Transverse colon (tissue), 4 donors: Measurements from ENCODE around the gene SNRPA. TPM values are rescaled to one million over a fixed set of nuclear protein-coding genes. Genes with fewer than 3 reads are reported as not detected.

Experiments
- DNase-seq: peaks from one replicate; pipeline ENCODE4 v3.0.0-alpha.2; 2019
- H3K27ac ChIP-seq, 4 donors: fragments of 200-600 bp; sonication (generic); 2 replicates each; pipeline ENCODE4 v1.5.1; 2016 to 2018; ENCODE audit warnings: inconsistent platforms in 4 of 4
- H3K27me3 ChIP-seq: fragments of 200-600 bp; sonication (generic); 2 replicates; pipeline ENCODE4 v1.5.1; 2017; ENCODE audit warnings: inconsistent platforms
- H3K36me3 ChIP-seq, 4 donors: fragments of 200-600 bp; sonication (generic); 2 replicates each; pipeline ENCODE4 v1.5.1; 2017 to 2019; ENCODE audit warnings: inconsistent platforms in 4 of 4
- H3K4me1 ChIP-seq, 4 donors: fragments of 200-600 bp; sonication (generic); 2 replicates each; pipeline ENCODE4 v1.5.1; 2017 to 2020; ENCODE audit warnings: inconsistent platforms in 4 of 4
- H3K4me3 ChIP-seq, 4 donors: fragments of 200-600 bp; sonication (generic); 1 replicate in 1 of 4; 2 replicates in 3 of 4; pipeline versions ENCODE4 v1.5.1 to v1.6.1; 2017 to 2019; ENCODE audit warnings: inconsistent platforms in 4 of 4
- H3K9me3 ChIP-seq, 2 donors: fragments of 200-600 bp; sonication (generic); 2 replicates each; pipeline ENCODE4 v1.5.1; 2017 to 2019; ENCODE audit warnings: inconsistent platforms in 2 of 2
- CTCF ChIP-seq, 5 experiments: fragments of 200-600 bp in 3 of 5; fragments of 450-650 bp in 2 of 5; sonication (generic) in 3 of 5; IDR thresholded peaks; 1 replicate in 2 of 5; 2 replicates in 3 of 5; pipeline ENCODE4 v1.5.1; 2016 to 2017; ENCODE audit warnings: antibody characterized with exemption in 5 of 5, inconsistent platforms in 3 of 5, mild to moderate bottlenecking in 2 of 5, moderate library complexity in 1 of 5
- EP300 ChIP-seq: sonication (generic); formaldehyde crosslinking; IDR thresholded peaks from one replicate; pipeline ENCODE4 v1.6.1; 2017; ENCODE audit warnings: antibody characterized with exemption, low read depth
- POLR2A ChIP-seq: fragments of 450-650 bp; IDR thresholded peaks from one replicate; pipeline ENCODE4 v1.6.1; 2016; ENCODE audit warnings: antibody characterized with exemption, mild to moderate bottlenecking, moderate library complexity
- POLR2AphosphoS5 ChIP-seq, 3 donors: sonication (generic); formaldehyde crosslinking; IDR thresholded peaks; one replicate each; pipeline ENCODE4 v1.6.1; 2016; ENCODE audit warnings: antibody characterized with exemption in 3 of 3
- WGBS, 2 donors: methylation state at CpG; one replicate each; pipeline ENCODE4 v1.1.5; 2018; ENCODE audit warnings: low coverage in 1 of 2; 5-methylcytosine and 5-hydroxymethylcytosine counted together
- in situ Hi-C, 4 donors: fragments of 200-750 bp; cut with MboI; loops; one replicate each; pipeline versions ENCODE4 v1.15.0 to v1.15.1; 2017; ENCODE audit warnings: low sequenced_read_pairs in 3 of 4, low pct_ligation_motif_present in 1 of 4, low pct_unique_long_range_greater_than_20kb in 1 of 4
- intact Hi-C: fragments of 100-400 bp; cut with DNase I; formaldehyde crosslinking; loops from one replicate; pipeline ENCODE4 v1.15.1; 2023; ENCODE audit warnings: low total_unique reads
- total RNA-seq, 4 donors: library from RNA; depleted of rRNA; stranded (reverse); fragments of >200 nt; gene quantifications; one replicate each; pipeline ENCODE4 v1.1.0, GENCODE V29; 2016

SNRPA gene
- total RNA-seq, 4 donors from 2014 or later = 45.1 to 85.3 (median 65.6) TPM

- peak; percentile 77 for DNase-seq
- in situ Hi-C loops (loop anchor here in 1 of 4 donors (25.0 kb wide), 1 partner anchor 90 kb away; the partner anchor contains the start of genes COQ8B and ITPKC), intact Hi-C loops (loop anchor here (10.0 kb wide), 1 partner anchor 88 kb away; the partner anchor contains the start of genes COQ8B and ITPKC)
- H3K36me3 ChIP-seq = peaks cover 0 to 3% (median 0%) of the 10 kb centered on the region in 4 donors
- H3K4me3 ChIP-seq = peak overlapping the region in 3 of 4 donors; percentile 5 to 21 (median 10)
- no peaks in the 10 kb centered on the region for H3K27me3 ChIP-seq
- no peaks in the 10 kb centered on the region for H3K9me3 ChIP-seq
- TF ChIP-seq POLR2AphosphoS5 (IDR thresholded peaks at IDR 0.05) = peak in 1 of 3 donors; percentile 12
- no peak for TF ChIP-seq EP300
- WGBS, 2 donors = 17 to 18% methylated on average over 3 to 10 of the region's 11 CpGs
- peaks cover 73 to 85% (median 76%) of the 10 kb centered on the region in 4 donors for H3K4me1 ChIP-seq
- peak overlapping the region; percentile 91 to 97 (median 96) for H3K27ac ChIP-seq
Observed at GRCh38 chr19:40802300-40803169, 51.5 kb downstream of the SNRPA start.

GRCh38 chr19:40803170-40803856 is 52.3 kb downstream of the SNRPA start:
- 36% methylated on average over 9 of the region's 9 CpGs; no CpG with 5 or more reads in 1 of the 2 donors for WGBS, 2 donors
- intact Hi-C loops = loop anchor here (10.0 kb wide), 1 partner anchor 89 kb away; the partner anchor contains the start of genes COQ8B and ITPKC
- peaks cover 0 to 3% (median 0%) of the 10 kb centered on the region in 4 donors for H3K36me3 ChIP-seq

GRCh38 chr19:40803857-40804782 is 53.1 kb downstream of the SNRPA start:
- in situ Hi-C loops (loop anchor here in 1 of 4 donors (25.0 kb wide), 1 partner anchor 92 kb away; the partner anchor contains the start of genes COQ8B and ITPKC), intact Hi-C loops (loop anchor here (10.0 kb wide), 1 partner anchor 89 kb away; the partner anchor contains the start of genes COQ8B and ITPKC)
- peak; percentile 83 for DNase-seq
- peaks cover 66 to 80% (median 69%) of the 10 kb centered on the region in 4 donors for H3K4me1 ChIP-seq
- no peaks in the 10 kb centered on the region for H3K27me3 ChIP-seq
- peak overlapping the region; percentile 91 to 97 (median 96) for H3K27ac ChIP-seq
- H3K4me3 ChIP-seq = peak overlapping the region in 1 of 4 donors; percentile 21
- peaks cover 0 to 3% (median 0%) of the 10 kb centered on the region in 4 donors for H3K36me3 ChIP-seq
- WGBS, 2 donors = 64% methylated on average over 6 of the region's 6 CpGs; no CpG with 5 or more reads in 1 of the 2 donors
- TF ChIP-seq EP300 (no peak), POLR2AphosphoS5 (IDR thresholded peaks at IDR 0.05) (no peak), POLR2A (no peak), CTCF (IDR thresholded peaks at IDR 0.05) (no peak)
- no peaks in the 10 kb centered on the region for H3K9me3 ChIP-seq

More at GRCh38 chr19:40803170-40803856, 52.3 kb downstream of the SNRPA start:
- TF ChIP-seq EP300 = no peak
- no peak for TF ChIP-seq CTCF (IDR thresholded peaks at IDR 0.05)
- TF ChIP-seq POLR2A = peak; percentile 20
- TF ChIP-seq POLR2AphosphoS5 (IDR thresholded peaks at IDR 0.05) = peak in 1 of 3 donors; percentile 17
- no peak for DNase-seq
- no peaks in the 10 kb centered on the region for H3K27me3 ChIP-seq
- H3K4me3 ChIP-seq = peak overlapping the region in 1 of 4 donors; percentile 21
- H3K27ac ChIP-seq = peak overlapping the region; percentile 91 to 97 (median 96)
- peaks cover 66 to 80% (median 69%) of the 10 kb centered on the region in 4 donors for H3K4me1 ChIP-seq
- in situ Hi-C loops = loop anchor here in 1 of 4 donors (25.0 kb wide), 1 partner anchor 91 kb away; the partner anchor contains the start of genes COQ8B and ITPKC
- no peaks in the 10 kb centered on the region for H3K9me3 ChIP-seq
